Suprapubic skin (tissue), 3 donors: Measurements from ENCODE around the gene ING1.

Experiments
- EP300 ChIP-seq: sonication (generic); formaldehyde crosslinking; IDR thresholded peaks from one replicate; pipeline ENCODE4 v1.6.1; 2017; ENCODE audit warnings: antibody characterized with exemption
- POLR2A ChIP-seq, 2 donors: fragments of 450-650 bp; IDR thresholded peaks; one replicate each; pipeline ENCODE4 v1.6.1; 2017; ENCODE audit warnings: antibody characterized with exemption in 2 of 2, mild to moderate bottlenecking in 2 of 2, moderate library complexity in 2 of 2
- TF ChIP-seq, protein P1 (sequence below), 2 donors: fragments of 200-600 bp in 1 of 2; fragments of 450-650 bp in 1 of 2; sonication (generic) in 1 of 2; IDR thresholded peaks; one replicate each; pipeline ENCODE4 v1.5.1; 2016 to 2019; ENCODE audit warnings: antibody characterized with exemption in 2 of 2, mild to moderate bottlenecking in 1 of 2, moderate library complexity in 1 of 2

DNA sequence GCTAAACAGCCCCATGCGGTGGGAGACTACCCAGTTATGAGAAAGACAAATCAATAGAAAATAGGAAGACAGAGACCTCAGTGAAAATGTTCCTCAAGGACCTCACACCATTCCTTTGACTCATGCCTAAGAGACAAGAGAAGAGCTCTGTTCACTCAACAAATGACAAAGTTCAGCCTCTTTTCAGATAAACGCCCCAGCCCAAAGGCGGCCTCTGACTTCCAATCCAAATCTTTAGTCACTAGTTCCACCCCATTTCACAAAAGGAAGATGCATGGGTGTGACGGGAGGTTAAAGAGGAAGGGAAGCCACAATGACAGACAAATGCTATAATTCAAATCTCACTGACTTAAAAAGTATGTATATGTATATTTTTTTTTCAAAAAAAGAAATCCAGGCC, 15.7 kb upstream of the ING1 start:
- TF ChIP-seq, protein P1, sequence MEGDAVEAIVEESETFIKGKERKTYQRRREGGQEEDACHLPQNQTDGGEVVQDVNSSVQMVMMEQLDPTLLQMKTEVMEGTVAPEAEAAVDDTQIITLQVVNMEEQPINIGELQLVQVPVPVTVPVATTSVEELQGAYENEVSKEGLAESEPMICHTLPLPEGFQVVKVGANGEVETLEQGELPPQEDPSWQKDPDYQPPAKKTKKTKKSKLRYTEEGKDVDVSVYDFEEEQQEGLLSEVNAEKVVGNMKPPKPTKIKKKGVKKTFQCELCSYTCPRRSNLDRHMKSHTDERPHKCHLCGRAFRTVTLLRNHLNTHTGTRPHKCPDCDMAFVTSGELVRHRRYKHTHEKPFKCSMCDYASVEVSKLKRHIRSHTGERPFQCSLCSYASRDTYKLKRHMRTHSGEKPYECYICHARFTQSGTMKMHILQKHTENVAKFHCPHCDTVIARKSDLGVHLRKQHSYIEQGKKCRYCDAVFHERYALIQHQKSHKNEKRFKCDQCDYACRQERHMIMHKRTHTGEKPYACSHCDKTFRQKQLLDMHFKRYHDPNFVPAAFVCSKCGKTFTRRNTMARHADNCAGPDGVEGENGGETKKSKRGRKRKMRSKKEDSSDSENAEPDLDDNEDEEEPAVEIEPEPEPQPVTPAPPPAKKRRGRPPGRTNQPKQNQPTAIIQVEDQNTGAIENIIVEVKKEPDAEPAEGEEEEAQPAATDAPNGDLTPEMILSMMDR (IDR thresholded peaks at IDR 0.05) = no peak
- no peak for TF ChIP-seq EP300
- no peak for TF ChIP-seq POLR2A (IDR thresholded peaks at IDR 0.05)
